OCI-LY7 (cell line): ENCODE data around the gene RPA1. TPM values are rescaled to one million over a fixed set of nuclear protein-coding genes. Genes with fewer than 3 reads are reported as not detected.

ENCODE experiments used
- BruUV-seq: library from RNA; stranded (reverse); fragments of 400-500 nt; replicated peaks from 2 replicates; lab custom pipeline; 2021; lab: Mats Ljungman, UMichigan
- CTCF ChIA-PET: fragments of 300-600 bp; sonication (Branson Sonifier 250); formaldehyde crosslinking; loops from one replicate; lab custom pipeline; 2022; ENCODE audit warnings: antibody characterized with exemption; ENCODE audit not compliant: unreplicated experiment; lab: Charles Lee
- POLR2A ChIA-PET: fragments of 300-600 bp; sonication (Branson Sonifier 250); formaldehyde crosslinking; loops from one replicate; lab custom pipeline; 2022; ENCODE audit warnings: antibody characterized with exemption; lab: Charles Lee
- DNase-seq: peaks from one replicate; pipeline ENCODE4 v3.0.0-alpha.2; 2015; ENCODE audit warnings: low spot score
- H2AFZ ChIP-seq: fragments of 200-600 bp; sonication (generic), shearing (Covaris generic); 2 replicates; pipeline ENCODE4 v1.6.1; 2014; ENCODE audit warnings: mild to moderate bottlenecking, antibody characterized with exemption, low read length, moderate library complexity
- H3K27ac ChIP-seq: fragments of 200-600 bp; sonication (generic); 2 replicates; pipeline ENCODE4 v1.5.1; 2014; ENCODE audit warnings: mixed run types, low read depth, mild to moderate bottlenecking, moderate library complexity, low read length, inconsistent platforms; ENCODE audit not compliant: poor library complexity, severe bottlenecking
- H3K36me3 ChIP-seq: fragments of 200-600 bp; sonication (generic); 2 replicates; pipeline ENCODE4 v1.6.1; 2014; ENCODE audit warnings: mild to moderate bottlenecking, antibody characterized with exemption, low read length, moderate library complexity, mixed read lengths; ENCODE audit not compliant: insufficient read depth
- H3K4me1 ChIP-seq: fragments of 200-600 bp; sonication (generic); 2 replicates; pipeline ENCODE4 v1.5.1; 2014; ENCODE audit warnings: mild to moderate bottlenecking, low read length; ENCODE audit not compliant: insufficient read depth, poor library complexity, severe bottlenecking
- H3K4me2 ChIP-seq: fragments of 200-600 bp; sonication (generic); 2 replicates; pipeline ENCODE4 v1.6.1; 2014; ENCODE audit warnings: mild to moderate bottlenecking, low read length
- H3K4me3 ChIP-seq: fragments of 200-600 bp; sonication (generic); 2 replicates; pipeline ENCODE4 v1.5.1; 2014; ENCODE audit warnings: mild to moderate bottlenecking, low read depth, low read length; ENCODE audit not compliant: poor library complexity, severe bottlenecking
- H3K79me2 ChIP-seq: fragments of 200-600 bp; sonication (generic); 2 replicates; pipeline ENCODE4 v1.6.1; 2016; ENCODE audit warnings: low read depth, mild to moderate bottlenecking, low read length, moderate library complexity, mixed read lengths; ENCODE audit not compliant: insufficient read depth
- H3K9me2 ChIP-seq: fragments of 200-600 bp; sonication (generic); 2 replicates; pipeline ENCODE4 v1.6.1; 2016; ENCODE audit warnings: mild to moderate bottlenecking, low read length, mixed read lengths; ENCODE audit not compliant: insufficient read depth
- H3K9me3 ChIP-seq: fragments of 200-600 bp; sonication (generic); 2 replicates; pipeline ENCODE4 v1.6.1; 2014; ENCODE audit warnings: mild to moderate bottlenecking, mixed run types, low read length, mixed read lengths
- H4K20me1 ChIP-seq: fragments of 200-600 bp; sonication (generic); 2 replicates; pipeline ENCODE4 v1.6.1; 2014; ENCODE audit warnings: mild to moderate bottlenecking, antibody characterized with exemption, low read length, moderate library complexity, mixed read lengths; ENCODE audit not compliant: insufficient read depth
- EZH2phosphoT487 ChIP-seq: fragments of 200-600 bp; sonication (generic); IDR thresholded peaks from 2 replicates; pipeline ENCODE4 v1.6.1; 2018; ENCODE audit warnings: low read depth, borderline replicate concordance, mild to moderate bottlenecking, mixed run types, antibody characterized with exemption, low read length, moderate library complexity, mixed read lengths
- intact Hi-C: fragments of 100-400 bp; cut with micrococcal nuclease; formaldehyde crosslinking; loops from one replicate; pipeline ENCODE4 v1.10.0; 2022; ENCODE audit not compliant: unreplicated experiment
- total RNA-seq, 2 experiments: library from RNA; depleted of rRNA in 1 of 2; stranded (reverse); fragments of >200 nt in 1 of 2; shearing (Covaris generic) in 1 of 2; gene quantifications; 2 replicates each; pipeline ENCODE4 v1.2.3, GENCODE V29; 2014 to 2022
- TF ChIP-seq, protein P1 (sequence below): fragments of 200-600 bp; sonication (generic); conservative IDR thresholded peaks from 2 replicates; pipeline ENCODE4 v1.5.1; 2014; ENCODE audit warnings: mild to moderate bottlenecking, antibody characterized with exemption, low read length, moderate library complexity, mixed read lengths

RPA1 gene
- total RNA-seq, 2 experiments from 2014 or later, result 55.5 to 184 TPM

DNA sequence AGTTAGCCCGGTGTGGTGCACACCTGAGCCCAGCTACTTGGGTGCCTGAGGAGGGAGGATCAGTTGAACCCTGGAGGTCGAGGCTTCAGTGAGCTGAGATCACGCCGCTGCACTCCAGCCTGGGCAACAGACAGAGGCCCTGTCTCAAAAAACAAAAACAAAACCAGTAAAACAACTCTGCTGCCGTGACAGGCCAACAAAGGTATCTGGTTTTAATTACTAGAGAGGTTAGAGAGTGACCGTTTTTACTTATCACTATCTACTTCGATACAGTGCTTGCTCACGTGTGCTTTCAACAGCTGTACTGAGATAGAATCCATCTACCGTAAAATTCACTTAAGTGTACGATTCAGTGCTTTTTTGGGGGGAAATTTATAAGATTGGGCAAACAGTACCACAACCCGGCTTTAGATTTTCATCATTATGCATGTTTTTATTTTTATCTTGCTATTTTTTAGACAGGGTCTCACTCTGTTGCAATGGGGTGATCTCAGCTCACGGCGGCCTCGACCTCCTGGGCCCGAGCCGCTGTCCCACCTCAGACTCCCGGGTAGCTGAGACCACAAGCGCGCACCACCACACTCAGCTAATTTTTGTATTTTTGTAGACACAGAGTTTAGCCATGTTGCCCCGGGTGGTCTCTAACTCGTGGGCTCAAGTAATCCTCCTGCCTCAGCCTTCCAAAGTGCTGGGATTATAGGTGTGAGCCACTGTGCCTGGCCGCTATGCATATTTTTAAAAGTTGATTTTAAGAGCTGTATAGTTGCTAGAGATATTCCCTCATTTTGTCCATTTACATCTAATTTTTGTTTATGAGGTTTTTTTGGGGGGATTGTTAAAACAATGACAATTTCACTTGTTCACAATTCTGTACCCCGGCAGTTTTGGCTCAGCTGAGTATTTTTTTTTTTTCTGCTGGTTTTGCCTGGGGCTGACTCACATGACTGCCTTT lies 37.0 kb upstream of the RPA1 start:
- CTCF ChIA-PET, result no interaction called here
- no peaks in the 10 kb centered on the region for H3K9me2 ChIP-seq
- H3K27ac ChIP-seq, result no peak overlapping the region
- no peak overlapping the region for H3K4me2 ChIP-seq
- intact Hi-C loops, result no loop called here
- POLR2A ChIA-PET, result interaction anchor here (0.6 kb wide), 1 partner anchor 1358 kb away, joined by 3 read pairs; no protein-coding TSS in a partner anchor
- H2AFZ ChIP-seq, result no peak overlapping the region
- H3K9me3 ChIP-seq, result no peaks in the 10 kb centered on the region
- H3K4me1 ChIP-seq, result no peaks in the 10 kb centered on the region
- H4K20me1 ChIP-seq, result no peaks in the 10 kb centered on the region
- no peak for DNase-seq
- peaks cover 38% of the 10 kb centered on the region for H3K36me3 ChIP-seq
- BruUV-seq, result no TSS peak
- TF ChIP-seq, protein P1, sequence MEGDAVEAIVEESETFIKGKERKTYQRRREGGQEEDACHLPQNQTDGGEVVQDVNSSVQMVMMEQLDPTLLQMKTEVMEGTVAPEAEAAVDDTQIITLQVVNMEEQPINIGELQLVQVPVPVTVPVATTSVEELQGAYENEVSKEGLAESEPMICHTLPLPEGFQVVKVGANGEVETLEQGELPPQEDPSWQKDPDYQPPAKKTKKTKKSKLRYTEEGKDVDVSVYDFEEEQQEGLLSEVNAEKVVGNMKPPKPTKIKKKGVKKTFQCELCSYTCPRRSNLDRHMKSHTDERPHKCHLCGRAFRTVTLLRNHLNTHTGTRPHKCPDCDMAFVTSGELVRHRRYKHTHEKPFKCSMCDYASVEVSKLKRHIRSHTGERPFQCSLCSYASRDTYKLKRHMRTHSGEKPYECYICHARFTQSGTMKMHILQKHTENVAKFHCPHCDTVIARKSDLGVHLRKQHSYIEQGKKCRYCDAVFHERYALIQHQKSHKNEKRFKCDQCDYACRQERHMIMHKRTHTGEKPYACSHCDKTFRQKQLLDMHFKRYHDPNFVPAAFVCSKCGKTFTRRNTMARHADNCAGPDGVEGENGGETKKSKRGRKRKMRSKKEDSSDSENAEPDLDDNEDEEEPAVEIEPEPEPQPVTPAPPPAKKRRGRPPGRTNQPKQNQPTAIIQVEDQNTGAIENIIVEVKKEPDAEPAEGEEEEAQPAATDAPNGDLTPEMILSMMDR, result no peak
- peaks cover 14% of the 10 kb centered on the region; the same call in 1 of the 2 replicates for H3K79me2 ChIP-seq
- no peak overlapping the region for H3K4me3 ChIP-seq

DNA sequence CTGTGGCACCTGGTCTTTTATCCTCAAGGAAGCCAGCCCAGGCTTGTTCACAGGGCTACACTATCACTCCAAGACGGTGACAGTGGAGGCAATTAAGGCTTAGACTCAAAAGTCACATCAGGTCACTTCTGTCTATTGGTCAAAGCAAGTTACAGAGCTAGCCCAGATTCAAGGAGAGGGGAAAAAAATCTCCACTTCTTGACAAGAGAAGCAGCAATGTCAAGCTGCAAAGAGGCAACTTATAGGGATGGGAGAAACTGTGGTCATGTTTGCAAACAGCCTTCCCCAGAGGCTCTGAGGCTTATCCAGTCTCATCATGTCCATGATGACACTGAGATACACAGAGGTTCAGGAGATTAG lies 36.4 kb upstream of the RPA1 start:
- no peak overlapping the region for H2AFZ ChIP-seq
- no peak overlapping the region for H3K27ac ChIP-seq
- CTCF ChIA-PET, result no interaction called here
- H3K9me3 ChIP-seq, result no peaks in the 10 kb centered on the region
- H3K4me1 ChIP-seq, result no peaks in the 10 kb centered on the region
- H3K9me2 ChIP-seq, result no peaks in the 10 kb centered on the region
- H3K4me2 ChIP-seq, result no peak overlapping the region
- DNase-seq, result no peak
- POLR2A ChIA-PET, result interaction anchor here (0.6 kb wide), 1 partner anchor 1359 kb away, joined by 3 read pairs; no protein-coding TSS in a partner anchor
- no TSS peak for BruUV-seq
- TF ChIP-seq, protein P1, result no peak
- TF ChIP-seq EZH2phosphoT487, result no peak
- peaks cover 14% of the 10 kb centered on the region; the same call in 1 of the 2 replicates for H3K79me2 ChIP-seq
- H4K20me1 ChIP-seq, result no peaks in the 10 kb centered on the region
- H3K4me3 ChIP-seq, result no peak overlapping the region
- intact Hi-C loops, result no loop called here
- peaks cover 41% of the 10 kb centered on the region for H3K36me3 ChIP-seq

DNA sequence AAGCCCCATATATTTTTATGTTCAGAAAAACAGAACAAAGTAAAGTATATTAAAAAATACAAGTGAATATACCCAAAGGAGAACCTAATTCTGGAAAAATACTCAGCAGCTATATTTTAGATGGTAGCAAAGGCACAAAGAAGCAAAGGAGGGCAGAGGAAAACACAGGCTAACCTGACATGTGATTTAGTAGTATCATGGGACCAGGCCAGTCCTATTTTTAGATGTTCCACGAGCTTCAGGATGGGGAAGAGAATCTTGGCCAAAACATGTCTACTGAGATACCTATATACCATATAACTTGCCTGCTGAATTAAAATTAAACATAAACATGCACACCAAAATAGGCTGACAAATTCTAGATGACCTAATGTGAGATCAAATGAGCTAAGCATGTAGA lies 33.0 kb upstream of the RPA1 start:
- H3K4me1 ChIP-seq, result no peaks in the 10 kb centered on the region
- ChIA-PET CTCF (interaction anchor here (0.5 kb wide), 1 partner anchor 520 kb away, joined by 3 read pairs; no protein-coding TSS in a partner anchor), POLR2A (no interaction called here)
- H3K4me3 ChIP-seq, result no peak overlapping the region
- no peaks in the 10 kb centered on the region for H4K20me1 ChIP-seq
- no peak overlapping the region for H3K27ac ChIP-seq
- H3K36me3 ChIP-seq, result peaks cover 48% of the 10 kb centered on the region
- intact Hi-C loops, result no loop called here
- peaks cover 10% of the 10 kb centered on the region; the same call in 1 of the 2 replicates for H3K79me2 ChIP-seq
- H3K9me2 ChIP-seq, result no peaks in the 10 kb centered on the region
- no peak overlapping the region for H2AFZ ChIP-seq
- H3K4me2 ChIP-seq, result no peak overlapping the region
- TF ChIP-seq, protein P1, result no peak
- no peak for TF ChIP-seq EZH2phosphoT487
- H3K9me3 ChIP-seq, result no peaks in the 10 kb centered on the region
- no TSS peak for BruUV-seq
- no peak for DNase-seq
